Skin epidermis (tissue), 12 donors: ENCODE results near the gene LRRC72.

Source experiments
- H3K27ac ChIP-seq, 21 experiments: fragments of 200-600 bp; sonication (generic) in 11 of 21; one replicate each; pipeline ENCODE4 v1.5.0; 2020; ENCODE audit warnings: mild to moderate bottlenecking in 3 of 21, inconsistent platforms in 2 of 21, moderate library complexity in 2 of 21
- H3K4me3 ChIP-seq, 7 experiments: fragments of 200-600 bp; sonication (generic) in 2 of 7; one replicate each; pipeline ENCODE4 v1.5.0; 2020; ENCODE audit warnings: inconsistent platforms in 2 of 7, mild to moderate bottlenecking in 2 of 7, moderate library complexity in 1 of 7

LRRC72 gene

DNA sequence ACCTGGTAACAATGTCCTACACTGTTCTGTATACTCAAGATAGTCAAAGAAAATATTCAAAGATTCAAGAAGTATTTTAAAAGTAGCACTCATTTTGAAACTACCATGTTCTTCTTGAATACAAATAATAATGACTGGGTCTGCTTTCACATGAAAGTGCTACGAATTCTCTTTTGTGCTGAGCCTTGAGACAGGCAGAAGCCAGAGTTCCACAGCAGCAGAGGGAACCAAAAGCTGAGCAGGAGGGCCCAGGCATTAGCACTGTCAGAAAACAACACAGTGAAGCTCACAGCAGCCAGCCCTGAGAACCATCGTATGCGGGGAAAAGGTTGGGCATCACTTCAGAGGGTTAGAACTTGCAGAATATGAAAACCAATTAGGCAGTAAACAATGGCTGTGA lies 80.1 kb downstream of the LRRC72 start:
- H3K27ac ChIP-seq: no peak overlapping the region
- H3K4me3 ChIP-seq: no peak overlapping the region

- Histone ChIP-seq H3K27ac (no peak overlapping the region), H3K4me3 (no peak overlapping the region)
These were observed 83.3 kb downstream of the LRRC72 start for GRCh38 chr7:16609842-16610450.

DNA sequence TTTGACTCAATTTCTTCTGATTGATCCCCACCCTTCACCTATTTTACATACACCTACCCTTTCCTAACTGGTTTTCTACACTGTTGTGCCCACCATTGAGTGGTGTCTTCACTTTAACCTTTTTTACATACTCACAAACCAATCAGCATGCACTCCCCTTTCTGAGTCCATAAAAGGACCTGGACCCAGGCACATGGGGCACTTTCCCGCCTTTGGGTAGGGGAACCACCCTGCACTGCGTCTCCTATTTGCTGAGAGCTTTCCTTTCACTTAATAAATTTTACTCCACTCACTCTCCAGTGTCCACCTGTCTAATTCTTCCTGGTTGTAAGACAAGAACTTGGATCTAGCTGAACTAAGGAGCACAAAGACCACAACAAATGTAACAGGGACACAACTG lies 85.1 kb downstream of the LRRC72 start:
- Histone ChIP-seq H3K27ac (no peak overlapping the region), H3K4me3 (no peak overlapping the region)

- no peak overlapping the region for H3K4me3 ChIP-seq
- no peak overlapping the region for H3K27ac ChIP-seq
These were observed 88.6 kb downstream of the LRRC72 start for GRCh38 chr7:16615228-16615627.

GRCh38 chr7:16616122-16616521 lies 89.5 kb downstream of the LRRC72 start:
- Histone ChIP-seq H3K27ac (no peak overlapping the region), H3K4me3 (no peak overlapping the region)

- Histone ChIP-seq H3K4me3 (no peak overlapping the region), H3K27ac (no peak overlapping the region)
These were observed 89.9 kb downstream of the LRRC72 start for GRCh38 chr7:16616542-16616941.

DNA sequence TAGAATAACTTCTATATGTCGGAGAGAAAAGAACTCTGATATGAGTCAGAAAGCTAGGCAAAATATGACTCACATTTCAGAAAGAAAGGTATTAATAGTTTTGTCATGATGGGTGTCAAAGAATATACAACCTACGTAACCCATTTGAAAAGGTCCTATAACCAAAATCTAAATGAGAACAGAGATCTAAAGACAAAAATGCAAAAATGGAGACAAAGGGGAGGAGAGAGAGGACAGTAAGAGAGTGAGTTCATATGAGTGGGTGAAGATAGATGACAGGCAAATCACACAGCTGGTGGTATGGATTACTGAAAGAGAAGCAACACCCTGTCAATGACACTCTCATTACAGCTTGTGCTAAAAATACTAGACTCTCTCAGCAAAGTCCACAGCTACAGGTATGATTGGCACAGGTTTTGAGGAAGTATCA lies 93.4 kb downstream of the LRRC72 start:
- no peak overlapping the region for H3K4me3 ChIP-seq
- no peak overlapping the region for H3K27ac ChIP-seq

DNA sequence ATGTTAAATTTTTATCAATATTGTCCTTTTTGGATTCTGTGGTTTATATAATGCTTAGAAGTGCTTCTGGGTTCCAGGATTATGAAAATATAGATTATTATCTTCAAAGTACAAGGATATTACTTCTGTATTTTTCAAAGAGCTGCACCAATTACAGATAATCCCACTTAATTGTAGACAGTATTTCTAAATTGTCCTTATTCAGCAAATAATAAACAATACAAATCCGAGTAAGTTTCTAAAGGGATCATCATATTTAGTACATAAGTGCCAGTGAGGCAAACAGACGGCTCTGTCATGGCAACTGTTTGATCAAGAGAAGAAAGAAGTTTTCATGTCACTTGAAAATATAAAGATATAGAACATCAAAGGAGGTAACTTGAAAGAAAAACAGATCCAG lies 99.8 kb downstream of the LRRC72 start:
- no peak overlapping the region for H3K4me3 ChIP-seq
- no peak overlapping the region for H3K27ac ChIP-seq

GRCh38 chr7:16627236-16627635 lies 100.6 kb downstream of the LRRC72 start:
- H3K4me3 ChIP-seq: no peak overlapping the region
- H3K27ac ChIP-seq: no peak overlapping the region

- H3K4me3 ChIP-seq: no peak overlapping the region
- H3K27ac ChIP-seq: no peak overlapping the region
These were observed 104.0 kb downstream of the LRRC72 start for GRCh38 chr7:16630654-16631053.
